GM19328 (cell line): Measurements from ENCODE around the gene MIEF2.

Experiments
- ATAC-seq: cut with Tn5 transposase; IDR thresholded peaks from one replicate; pipeline ENCODE4 v1.9.1; 2021; ENCODE audit warnings: mild to moderate bottlenecking, moderate library complexity; ENCODE audit not compliant: unreplicated experiment

Gene MIEF2

DNA sequence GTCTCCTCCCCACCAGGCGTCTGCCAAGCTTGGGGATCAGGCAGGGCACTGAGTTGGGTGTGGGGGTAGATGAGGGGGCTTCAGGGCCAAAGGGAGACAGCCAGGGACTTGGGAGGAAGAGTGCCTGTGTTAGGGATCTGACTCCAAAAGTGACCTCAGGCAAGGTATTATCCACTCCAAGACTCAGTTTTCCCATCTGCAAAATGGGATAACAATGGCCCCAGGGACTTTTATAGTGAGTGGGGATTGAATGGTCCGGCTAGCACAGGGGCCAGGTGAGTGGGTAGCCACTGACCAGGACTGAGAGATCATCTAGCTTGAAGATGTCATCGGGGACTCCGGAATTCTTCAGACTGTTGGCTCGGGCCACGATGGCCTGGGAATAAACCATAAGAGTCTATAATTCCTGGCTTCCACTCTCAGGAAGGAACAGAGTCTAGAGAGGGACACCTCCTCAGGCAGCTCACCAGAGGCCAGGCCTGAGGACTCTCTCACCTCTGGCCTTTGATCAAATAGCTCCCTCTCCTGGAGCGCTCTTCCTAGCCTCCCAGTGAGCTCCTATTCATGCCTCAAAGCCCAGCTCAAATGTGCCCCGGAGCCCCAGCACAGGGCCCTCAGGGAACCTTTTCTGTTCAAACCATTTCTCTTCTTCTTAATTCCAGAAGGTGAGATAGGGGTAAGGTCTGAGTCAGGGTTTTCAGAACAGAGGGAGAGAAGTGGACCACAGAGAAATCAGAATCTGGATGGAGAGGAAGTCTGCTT is 5.4 kb upstream of the MIEF2 start:
- no peak for ATAC-seq

DNA sequence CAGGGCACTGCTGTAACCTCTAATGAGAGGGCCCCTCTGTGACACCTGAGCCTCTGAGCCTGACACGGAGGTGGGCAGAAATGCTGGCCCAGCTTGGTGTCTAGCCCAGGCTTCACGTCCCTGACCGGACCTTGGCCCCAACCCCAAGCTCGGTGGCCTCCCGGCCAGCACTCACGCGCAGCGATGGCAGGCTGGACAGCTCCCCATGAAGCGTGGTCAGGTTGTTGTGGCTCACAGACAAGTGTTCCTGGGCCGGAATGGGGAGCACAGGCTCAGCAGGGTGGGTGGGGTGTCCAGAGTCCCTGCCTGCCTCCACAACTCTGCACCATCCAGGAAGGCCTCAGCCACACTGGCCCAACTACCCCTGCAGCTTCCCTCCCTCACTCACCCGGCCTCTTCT is 4.1 kb upstream of the MIEF2 start:
- ATAC-seq: no peak

DNA sequence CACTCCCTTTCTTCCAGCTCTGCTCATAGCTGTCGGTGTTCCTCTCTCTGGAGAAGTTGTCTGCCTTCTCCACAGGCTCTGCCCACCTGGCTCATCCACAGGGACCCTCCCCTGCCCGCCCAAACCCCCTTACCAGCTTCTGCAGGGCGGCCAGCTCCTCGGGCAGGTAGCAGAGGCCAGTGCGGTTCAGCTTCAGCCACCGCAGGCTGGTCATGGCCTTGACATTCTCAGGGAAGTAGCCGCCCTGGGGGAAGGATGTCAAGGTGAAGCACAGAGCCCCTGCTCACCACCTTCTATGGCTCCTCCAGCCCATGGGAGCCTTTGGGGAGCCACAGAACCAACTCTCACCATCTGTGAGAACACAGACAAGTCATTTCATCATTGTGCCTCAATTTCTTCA is 3.7 kb upstream of the MIEF2 start:
- ATAC-seq: no peak

DNA sequence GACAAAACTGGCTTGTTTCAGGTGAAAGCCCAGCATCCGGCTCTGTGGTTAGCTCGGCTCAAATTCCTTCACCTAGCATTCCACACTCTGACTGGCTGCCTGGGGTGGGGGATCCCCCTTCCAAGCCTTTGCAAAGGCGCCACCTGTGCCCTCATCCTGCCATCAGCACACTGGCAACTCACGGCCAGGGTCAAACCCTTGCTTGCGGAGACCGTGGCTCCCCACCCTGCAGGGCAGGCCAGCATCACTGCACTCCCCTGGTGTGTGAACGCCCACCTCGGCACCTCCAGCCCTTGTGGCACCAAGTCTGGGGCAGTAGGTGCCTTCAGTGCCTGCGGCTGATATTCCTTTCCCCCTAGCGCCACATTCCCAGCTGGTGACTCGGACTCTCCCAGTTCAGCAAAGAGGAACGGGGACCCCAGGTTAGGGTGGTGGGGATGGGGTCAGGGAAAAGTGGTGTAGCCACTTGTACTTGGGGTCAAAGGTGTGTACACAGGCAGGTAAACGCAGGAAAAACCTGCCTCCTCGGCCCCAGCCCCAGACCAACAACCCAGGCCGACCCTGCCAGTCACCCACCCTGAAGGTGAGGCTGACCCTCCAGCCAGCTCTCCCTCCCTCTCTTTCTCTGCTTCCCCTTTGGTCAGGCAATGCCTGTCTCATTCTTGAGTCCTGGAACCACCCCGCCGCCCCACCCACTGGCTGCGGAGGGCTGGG is 3.0 kb upstream of the MIEF2 start:
- ATAC-seq: no peak

DNA sequence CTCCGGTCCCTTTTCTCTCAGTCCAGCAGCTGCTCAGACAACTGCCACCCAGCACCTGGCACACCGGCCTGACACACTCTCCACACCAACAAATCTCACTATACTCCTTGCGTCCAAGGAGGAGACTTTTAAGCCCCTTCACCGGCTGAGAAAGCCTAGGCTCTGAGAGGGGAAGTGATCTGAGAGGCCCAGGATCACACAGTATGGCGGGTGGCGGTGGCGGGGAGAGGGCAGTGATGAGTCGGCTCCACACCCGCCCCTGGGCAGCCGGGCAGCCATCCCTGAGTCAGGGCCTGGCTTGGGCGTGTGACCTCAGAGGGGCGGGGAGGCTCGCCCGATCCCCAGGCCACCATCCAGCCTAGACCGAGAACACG is 2.5 kb upstream of the MIEF2 start:
- no peak for ATAC-seq

DNA sequence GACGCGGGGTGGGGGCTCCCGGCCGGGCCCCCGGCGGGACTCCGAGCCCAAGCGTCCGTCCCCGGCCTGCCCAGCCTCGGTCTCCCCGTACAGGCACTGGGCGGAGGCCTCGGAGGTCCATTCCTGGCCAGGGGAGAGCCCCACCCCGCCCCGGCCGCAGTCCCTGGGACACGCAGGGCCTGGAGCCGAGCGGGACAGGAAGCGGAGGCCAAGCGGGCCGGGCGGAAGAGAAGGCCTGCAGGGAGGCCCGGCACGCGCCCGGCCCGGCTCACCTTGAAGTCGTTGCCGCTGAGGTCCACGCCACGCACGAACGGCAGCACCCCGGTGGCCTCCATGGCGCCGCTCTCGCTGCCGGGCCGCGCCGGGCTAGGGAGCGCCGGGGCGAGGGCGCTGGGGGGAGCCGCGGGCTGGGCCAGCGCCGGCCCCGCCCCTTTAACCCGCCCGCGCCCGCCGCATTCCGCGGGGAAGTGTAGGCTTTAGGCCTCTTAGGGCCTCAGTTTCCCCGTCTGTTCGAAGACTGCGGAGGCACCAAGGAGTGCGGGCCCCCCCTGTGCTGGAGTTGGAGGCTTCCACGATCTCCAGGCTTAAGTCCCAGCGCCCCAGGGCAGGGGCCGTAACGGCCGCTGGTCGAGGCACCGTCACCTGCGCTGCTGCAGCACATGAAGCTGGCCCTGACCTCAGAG is 2.0 kb upstream of the MIEF2 start, which contains the start of gene FLII:
FLII (minus strand) TSS at position 383 of the 683 bp plus-strand sequence; CDS start at position 335, 48 bp downstream.
- no peak for ATAC-seq

DNA sequence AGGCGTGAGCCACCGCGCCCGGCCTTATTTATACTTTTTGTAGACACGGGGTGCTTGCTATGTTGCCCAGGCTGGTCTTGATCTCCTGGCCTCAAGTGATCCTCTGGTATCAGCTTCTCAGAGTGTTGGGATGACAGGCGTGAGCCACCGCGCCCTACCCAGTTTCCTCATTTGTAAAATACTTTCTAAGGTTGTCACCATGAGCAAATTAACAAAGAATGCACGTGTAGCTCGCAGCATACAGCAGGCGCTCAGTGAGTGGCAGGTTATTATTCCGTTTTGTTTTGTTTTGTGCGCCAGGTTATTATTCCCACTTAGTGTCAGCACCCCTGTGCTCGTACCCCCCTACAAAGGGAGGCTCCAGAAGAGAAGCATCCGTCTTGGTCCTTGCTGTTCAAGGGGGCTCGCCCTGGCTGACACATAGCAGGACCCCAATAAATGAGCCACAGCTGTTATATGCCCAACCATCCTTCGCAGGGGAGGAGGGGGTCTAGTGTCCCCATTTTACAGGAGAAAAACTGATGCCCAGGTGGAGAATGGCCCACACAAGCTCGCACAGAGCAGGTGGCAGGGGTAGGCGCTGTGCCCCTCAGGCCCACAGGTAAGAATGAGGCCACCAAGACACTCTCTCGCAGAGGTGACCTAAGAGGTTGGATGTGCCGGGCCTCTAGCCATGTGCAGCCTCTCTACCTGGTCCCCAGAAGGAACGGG is 686 bp upstream of the MIEF2 start:
- ATAC-seq: no peak

DNA sequence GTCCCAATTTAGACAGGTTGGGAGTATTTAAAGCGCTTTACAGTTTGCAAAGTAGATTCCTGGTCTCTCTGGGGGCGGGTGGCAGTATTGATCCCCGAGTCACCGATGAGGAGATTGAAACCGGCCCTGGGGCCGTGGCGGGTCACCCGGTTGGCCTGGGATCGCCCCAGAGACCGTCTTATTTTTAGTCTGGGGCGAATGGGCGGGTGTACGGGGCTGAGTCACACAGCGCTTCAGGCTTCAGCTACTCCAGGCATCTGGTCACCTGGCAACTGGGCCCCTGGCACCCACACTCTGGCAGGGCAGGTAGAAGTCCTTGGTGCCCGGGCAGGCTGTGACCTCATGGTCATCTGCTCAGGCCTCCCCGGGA is 669 bp downstream of the MIEF2 start:
- peak; percentile 1 for ATAC-seq

DNA sequence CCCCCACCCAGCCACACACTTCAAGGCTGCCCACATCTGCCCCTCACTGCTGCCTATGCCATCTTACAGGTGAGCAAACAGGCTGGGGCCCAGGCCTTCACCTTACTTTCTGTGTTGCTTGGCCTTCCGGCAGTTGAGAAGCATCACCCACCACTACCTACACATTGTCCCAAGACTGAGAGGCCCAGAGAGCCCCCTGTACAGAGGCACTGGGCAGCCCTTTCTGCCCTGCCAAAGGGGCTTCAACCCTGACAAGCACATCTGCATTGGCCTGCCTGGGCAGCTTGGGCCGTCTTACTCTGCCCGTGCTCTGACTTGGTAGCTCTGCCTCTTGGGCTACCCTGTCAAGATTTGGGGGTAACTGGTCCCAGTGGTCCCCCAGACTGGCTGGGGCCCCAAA is 1.2 kb downstream of the MIEF2 start:
- ATAC-seq: no peak

DNA sequence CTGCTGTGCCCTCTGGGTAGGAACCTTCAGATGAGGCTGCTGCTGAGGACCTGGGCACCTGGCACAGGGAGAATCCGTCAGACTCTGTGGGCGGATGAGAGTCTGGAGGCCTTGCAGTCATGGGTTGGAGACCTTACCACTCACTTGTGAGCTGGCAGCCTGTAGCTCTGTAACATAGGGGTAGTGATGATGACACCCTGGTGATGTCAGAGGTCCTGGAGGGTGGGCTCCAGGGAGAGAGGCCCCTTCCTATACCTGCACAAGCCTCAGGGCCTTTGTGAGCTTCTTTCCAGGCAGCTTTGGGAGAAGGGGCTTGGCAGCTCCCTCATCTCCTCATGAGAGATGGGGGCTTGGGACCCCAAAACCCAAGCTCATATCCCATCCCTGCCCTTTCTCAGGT is 1.6 kb downstream of the MIEF2 start:
- no peak for ATAC-seq

DNA sequence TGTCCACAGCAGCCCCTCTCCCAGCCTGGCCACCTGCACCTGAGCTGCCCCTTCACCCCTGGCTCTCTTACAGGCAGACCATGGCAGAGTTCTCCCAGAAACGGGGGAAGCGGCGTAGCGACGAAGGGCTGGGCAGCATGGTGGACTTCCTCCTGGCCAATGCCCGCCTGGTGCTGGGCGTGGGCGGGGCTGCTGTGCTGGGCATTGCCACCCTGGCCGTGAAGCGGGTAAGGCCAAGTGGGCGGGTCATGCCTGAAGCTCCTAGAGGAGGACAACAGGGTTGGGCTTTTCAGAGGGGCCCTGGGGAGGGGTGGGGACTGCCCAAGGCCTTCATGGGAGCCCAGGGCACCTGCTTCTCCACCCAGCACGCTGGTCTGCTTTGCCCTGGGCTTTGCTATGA is 2.2 kb downstream of the MIEF2 start:
- no peak for ATAC-seq

DNA sequence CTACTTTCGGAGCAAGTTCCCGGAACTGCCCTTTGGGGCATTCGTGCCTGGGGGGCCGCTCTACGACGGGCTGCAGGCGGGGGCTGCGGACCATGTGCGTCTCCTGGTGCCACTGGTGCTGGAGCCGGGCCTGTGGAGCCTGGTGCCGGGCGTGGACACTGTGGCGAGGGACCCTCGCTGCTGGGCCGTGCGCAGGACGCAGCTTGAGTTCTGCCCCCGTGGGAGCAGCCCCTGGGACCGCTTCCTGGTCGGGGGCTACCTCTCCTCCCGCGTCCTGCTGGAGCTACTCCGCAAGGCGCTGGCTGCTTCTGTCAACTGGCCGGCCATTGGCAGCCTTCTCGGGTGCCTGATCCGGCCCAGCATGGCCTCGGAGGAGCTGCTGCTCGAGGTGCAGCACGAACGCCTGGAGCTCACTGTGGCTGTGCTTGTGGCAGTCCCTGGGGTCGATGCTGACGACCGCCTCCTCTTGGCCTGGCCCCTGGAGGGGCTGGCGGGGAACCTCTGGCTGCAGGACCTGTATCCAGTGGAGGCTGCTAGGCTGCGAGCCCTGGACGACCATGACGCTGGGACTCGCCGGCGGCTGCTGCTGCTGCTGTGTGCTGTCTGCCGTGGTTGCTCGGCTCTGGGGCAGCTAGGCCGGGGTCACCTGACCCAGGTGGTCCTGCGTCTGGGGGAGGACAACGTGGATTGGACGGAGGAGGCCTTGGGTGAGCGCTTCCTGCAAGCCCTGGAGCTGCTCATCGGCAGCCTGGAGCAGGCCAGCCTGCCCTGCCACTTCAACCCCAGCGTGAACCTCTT is 3.6 kb downstream of the MIEF2 start:
- no peak for ATAC-seq

DNA sequence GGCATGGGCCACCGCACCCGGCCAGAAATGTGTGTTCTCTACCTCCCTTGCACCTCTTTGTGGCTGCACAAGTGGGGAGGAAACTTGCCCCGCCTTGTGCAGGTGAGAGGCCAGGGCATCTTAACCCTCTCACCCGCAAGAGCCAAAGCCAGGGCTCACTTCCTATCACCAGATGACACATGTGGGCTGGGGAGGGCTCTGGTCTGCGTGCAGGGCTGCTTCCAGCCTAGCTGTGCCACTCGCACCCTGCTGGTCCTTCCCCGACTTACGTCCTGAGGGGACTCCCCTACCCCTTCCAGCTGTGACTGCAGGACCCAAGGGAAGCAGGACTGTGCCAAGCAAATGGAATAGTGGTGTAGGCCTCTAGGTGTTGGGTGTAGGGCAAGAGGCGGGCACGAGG is 6.9 kb downstream of the MIEF2 start:
- no peak for ATAC-seq

DNA sequence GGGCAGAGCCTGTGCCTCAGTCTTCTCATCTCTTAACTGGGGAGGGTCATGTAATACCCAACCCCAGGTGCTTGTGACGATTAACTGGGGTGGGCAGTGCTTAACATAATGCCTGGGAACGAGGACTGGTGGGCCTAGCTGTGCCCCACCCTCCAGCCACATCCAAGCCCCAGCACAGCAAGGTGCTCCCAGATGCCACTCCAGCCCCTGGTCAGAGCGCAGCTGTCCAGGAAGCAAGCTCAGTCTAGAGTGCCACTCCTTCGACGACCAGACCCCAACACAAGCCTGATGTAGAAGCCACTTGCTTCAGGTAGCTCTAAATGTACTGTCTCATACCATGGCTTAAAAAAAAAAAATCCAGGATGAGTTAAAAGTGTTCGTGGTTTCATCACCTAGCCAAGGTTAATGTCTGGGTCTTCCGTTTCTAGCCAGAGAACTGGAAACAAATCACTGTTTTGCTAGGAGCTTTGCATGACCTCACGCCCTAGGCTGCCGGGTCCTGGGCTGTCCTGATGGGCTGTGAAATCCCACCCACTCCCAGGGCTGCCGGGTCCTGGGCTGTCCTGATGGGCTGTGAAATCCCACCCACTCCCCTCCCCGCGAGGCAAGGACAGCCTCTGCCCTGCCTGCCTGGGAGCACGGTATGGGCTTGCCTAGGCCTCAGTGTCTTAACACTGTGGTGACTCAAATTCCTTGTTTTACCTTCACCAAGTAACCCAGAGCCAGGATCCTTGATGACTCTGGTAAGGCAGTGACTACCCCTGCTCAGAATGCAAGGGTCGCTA is 7.7 kb downstream of the MIEF2 start:
- no peak for ATAC-seq

DNA sequence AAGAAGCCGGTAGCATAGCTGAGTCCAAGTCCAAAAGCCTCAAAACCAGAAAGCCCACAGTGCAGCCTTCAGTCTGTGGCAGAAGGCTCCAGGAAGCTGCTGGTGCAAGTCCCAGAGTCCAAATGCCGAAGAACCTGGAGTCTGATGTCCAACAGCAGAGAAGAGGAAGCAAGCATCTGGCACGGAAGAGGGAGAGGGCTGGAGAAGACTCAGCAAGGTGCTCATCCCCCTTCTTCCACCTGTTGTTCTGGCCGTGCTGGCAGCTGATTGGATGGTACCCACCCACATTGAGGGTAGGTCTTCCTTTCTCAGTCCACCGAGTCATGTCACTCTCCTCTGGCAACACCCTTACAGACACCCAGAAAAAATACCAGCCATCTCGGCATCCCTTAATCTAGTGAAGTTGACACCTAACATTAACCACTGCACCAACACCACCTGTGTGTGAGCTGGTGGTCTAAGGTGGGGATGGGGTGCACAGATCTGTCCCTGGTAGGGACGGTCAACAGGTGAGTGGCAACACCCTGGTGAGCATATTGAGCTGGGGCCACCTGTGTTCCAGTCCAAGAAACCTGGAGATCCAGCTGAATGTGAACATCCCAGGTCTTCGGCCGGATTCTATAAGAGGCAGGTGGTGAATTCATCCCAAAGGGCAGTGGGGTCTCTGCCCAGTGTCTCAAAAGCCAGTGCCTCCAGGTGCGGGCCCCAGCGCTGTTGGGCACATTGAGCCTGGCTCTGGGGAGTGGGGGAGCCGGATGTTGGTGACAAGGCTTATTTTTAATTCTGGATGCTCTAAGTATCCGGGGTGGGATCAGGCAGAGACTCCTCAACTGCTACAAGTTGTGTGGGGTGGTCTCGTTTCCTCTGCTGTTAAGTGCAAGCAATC is 9.8 kb downstream of the MIEF2 start:
- no peak for ATAC-seq

DNA sequence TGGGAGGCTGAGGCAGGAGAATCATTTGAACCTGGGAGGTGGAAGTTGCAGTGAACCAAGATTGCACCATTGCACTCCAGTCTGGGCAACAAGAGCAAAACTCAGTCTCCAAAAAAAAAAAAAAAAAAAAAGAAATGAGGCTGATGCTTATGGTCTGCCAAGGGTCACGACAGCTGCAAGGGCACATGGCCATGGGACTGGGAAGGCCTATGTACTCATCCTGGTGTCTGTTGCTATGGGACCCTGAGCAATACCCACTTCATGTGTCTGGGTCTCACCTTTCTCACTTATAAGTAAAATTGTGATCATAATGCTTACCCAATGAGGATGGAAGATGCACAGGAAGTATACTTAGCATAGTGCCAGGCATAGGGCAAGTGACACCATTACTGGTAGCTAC is 16.6 kb downstream of the MIEF2 start:
- ATAC-seq: no peak

DNA sequence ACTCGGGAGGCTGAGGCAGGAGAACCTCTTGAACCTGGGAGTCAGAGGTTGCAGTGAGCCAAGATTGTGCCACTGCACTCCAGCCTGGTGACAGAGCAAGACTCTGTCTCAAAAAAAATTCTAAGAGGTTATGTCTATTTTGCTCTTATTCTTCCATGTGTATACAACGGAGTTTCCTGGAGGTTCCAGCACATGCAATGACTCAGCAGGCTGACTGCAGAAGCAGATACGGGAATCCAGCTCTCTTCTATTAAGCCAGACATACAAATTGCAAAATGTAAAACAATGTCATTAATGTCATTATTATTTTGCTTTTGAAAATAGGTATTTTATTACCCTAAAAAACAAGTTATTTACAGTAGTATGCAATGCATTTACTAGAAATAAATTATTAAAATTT is 18.4 kb downstream of the MIEF2 start:
- no peak for ATAC-seq

DNA sequence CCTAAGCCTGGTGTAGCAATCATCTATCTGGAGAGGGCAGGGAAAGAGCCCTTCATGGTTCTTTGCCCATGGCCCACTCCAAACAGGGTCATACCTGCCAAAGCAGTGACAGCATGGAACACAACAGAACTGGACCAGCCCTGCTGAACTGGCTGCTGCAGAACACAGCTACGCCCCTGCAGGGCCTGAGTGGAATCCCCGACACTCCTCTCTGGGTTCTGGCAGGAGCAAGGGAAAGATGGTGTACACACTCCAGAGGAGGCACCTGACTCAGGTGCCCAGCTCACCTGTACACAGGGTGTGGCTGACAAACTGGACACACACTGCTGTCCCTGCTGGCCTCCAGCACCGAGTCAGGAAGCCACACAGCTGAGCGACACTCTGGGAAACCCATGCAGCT is 19.8 kb downstream of the MIEF2 start:
- no peak for ATAC-seq
